HepG2 (cell line): ENCODE results near the gene FER1L5. TPM values are rescaled to one million over a fixed set of nuclear protein-coding genes. Genes with fewer than 3 reads are reported as not detected.

Source experiments
- FOXJ3 ChIP-seq: sonication (generic); formaldehyde crosslinking; IDR thresholded peaks from 2 replicates; pipeline ENCODE4 v1.4.0; 2020; ENCODE audit warnings: missing genetic modification reagents, mild to moderate bottlenecking, borderline replicate concordance
- HIVEP1 ChIP-seq: sonication (generic); formaldehyde crosslinking; IDR thresholded peaks from 2 replicates; pipeline ENCODE4 v1.4.0; 2020; ENCODE audit warnings: mild to moderate bottlenecking, missing genetic modification reagents
- MIER3 ChIP-seq: IDR thresholded peaks from 2 replicates; pipeline ENCODE4 v1.6.1; 2016; ENCODE audit warnings: missing compliant biosample characterization, borderline replicate concordance
- SMC3 ChIP-seq: IDR thresholded peaks from 2 replicates; pipeline ENCODE4 v1.6.1; 2011; ENCODE audit warnings: low read length, improper control_type of control experiment
- TBL1XR1 ChIP-seq: fragments of 150-350 bp; IDR thresholded peaks from 2 replicates; pipeline ENCODE4 v1.6.1; 2014; ENCODE audit warnings: borderline replicate concordance, low read length; ENCODE audit not compliant: partially characterized antibody
- WIZ ChIP-seq: sonication (generic); formaldehyde crosslinking; IDR thresholded peaks from 2 replicates; pipeline ENCODE4 v1.5.1; 2020; ENCODE audit warnings: mild to moderate bottlenecking, missing genetic modification reagents
- ZFP41 ChIP-seq: sonication (generic); formaldehyde crosslinking; IDR thresholded peaks from 2 replicates; pipeline ENCODE4 v1.4.0; 2020; ENCODE audit warnings: mild to moderate bottlenecking, missing genetic modification reagents, borderline replicate concordance
- ZFP90 ChIP-seq: sonication (generic); formaldehyde crosslinking; IDR thresholded peaks from 2 replicates; pipeline ENCODE4 v1.8.0; 2022; ENCODE audit warnings: missing genetic modification reagents, mild to moderate bottlenecking, inconsistent platforms, borderline replicate concordance
- ZFY ChIP-seq: sonication (generic); formaldehyde crosslinking; IDR thresholded peaks from 2 replicates; pipeline ENCODE4 v1.4.0; 2020; ENCODE audit warnings: missing genetic modification reagents
- ZNF556 ChIP-seq: sonication (generic); formaldehyde crosslinking; IDR thresholded peaks from 2 replicates; pipeline ENCODE4 v1.4.0; 2020; ENCODE audit warnings: mild to moderate bottlenecking, missing genetic modification reagents, borderline replicate concordance
- ZNF562 ChIP-seq: sonication (generic); formaldehyde crosslinking; IDR thresholded peaks from 2 replicates; pipeline ENCODE4 v1.8.0; 2022; ENCODE audit warnings: missing genetic modification reagents, borderline replicate concordance
- ZNF788 ChIP-seq: sonication (generic); formaldehyde crosslinking; IDR thresholded peaks from 2 replicates; pipeline ENCODE4 v1.5.0; 2020; ENCODE audit warnings: mild to moderate bottlenecking, missing genetic modification reagents, borderline replicate concordance
- polyA plus RNA-seq, 8 experiments: library from polyadenylated mRNA; depleted of rRNA in 3 of 8; stranded (reverse) in 7 of 8; unstranded in 1 of 8; fragments of >200 nt; fragmentation: Illumina TruSeq in 4 of 8; extraction: Trizol in 4 of 8; gene quantifications; 2 replicates each; pipeline versions ENCODE4 v1.2.1 to v1.2.3, GENCODE V29; 2011 to 2016; ENCODE audit warnings: low read depth in 4 of 8, missing spikeins in 1 of 8, mixed read lengths in 1 of 8; ENCODE audit not compliant: insufficient read depth in 1 of 8
- total RNA-seq, 5 experiments: library from RNA; depleted of rRNA; stranded (reverse); fragments of >200 nt; fragmentation: Illumina TruSeq; extraction: Trizol; gene quantifications; 2 replicates each; pipeline ENCODE4 v1.2.3, GENCODE V29; 2016; ENCODE audit warnings: low read depth in 1 of 5
- TF ChIP-seq, protein P1 (sequence below): sonication (generic); formaldehyde crosslinking; IDR thresholded peaks from 2 replicates; pipeline ENCODE4 v1.5.0; 2020; ENCODE audit warnings: mild to moderate bottlenecking, missing genetic modification reagents, borderline replicate concordance
- TF ChIP-seq, protein P2 (sequence below): sonication (generic); formaldehyde crosslinking; IDR thresholded peaks from 2 replicates; pipeline ENCODE4 v1.4.0; 2020; ENCODE audit warnings: missing genetic modification reagents, mild to moderate bottlenecking, borderline replicate concordance

The FER1L5 gene
- total and polyA plus RNA-seq, 2 of the 13 experiments (the other 11 are each of a cell fraction or from before 2014, with no cell fraction given): 0.02 to 0.08 TPM

DNA sequence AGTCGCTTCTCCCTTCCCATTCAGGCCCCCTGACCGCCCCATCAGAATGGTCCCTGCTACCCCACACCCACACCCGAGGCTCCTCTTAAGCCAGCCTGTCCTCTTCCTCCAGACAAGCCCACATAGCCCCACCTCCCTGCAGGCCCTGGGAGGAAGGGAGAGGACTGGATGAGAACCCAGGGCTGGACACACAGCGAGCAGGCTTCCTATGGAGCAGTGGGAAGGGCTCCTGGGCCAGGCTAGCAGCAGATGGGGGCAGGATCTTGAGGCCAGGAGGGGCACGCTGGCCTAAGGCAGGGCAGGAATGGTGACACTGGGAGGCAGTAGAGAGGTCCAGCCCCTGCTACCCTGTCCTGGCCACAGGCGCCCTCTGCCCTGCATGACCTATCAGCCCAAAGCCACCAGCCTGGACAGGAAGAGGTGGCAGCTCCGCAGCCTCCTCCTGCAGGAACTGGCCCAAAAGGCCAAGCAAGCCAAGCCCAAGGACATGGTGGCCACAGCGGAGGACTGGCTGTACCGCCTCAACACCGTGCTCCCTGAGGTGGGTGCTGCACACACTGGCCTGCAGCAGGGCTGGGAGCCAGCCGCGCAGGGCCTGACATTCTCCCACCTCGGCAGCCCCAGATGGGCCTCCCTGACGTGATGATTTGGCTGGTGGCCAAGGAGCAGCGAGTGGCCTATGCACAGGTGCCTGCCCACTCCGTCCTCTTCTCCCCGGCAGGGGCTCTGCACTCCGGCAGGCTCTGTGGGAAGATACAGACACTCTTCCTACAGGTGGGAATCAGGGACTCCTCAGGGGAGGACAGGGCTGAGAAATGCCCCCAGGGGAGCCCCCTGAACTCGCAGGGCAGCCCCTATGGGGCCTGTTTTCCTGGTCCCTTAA lies 43.3 kb downstream of the FER1L5 start (continued):
- TF ChIP-seq, protein P1, sequence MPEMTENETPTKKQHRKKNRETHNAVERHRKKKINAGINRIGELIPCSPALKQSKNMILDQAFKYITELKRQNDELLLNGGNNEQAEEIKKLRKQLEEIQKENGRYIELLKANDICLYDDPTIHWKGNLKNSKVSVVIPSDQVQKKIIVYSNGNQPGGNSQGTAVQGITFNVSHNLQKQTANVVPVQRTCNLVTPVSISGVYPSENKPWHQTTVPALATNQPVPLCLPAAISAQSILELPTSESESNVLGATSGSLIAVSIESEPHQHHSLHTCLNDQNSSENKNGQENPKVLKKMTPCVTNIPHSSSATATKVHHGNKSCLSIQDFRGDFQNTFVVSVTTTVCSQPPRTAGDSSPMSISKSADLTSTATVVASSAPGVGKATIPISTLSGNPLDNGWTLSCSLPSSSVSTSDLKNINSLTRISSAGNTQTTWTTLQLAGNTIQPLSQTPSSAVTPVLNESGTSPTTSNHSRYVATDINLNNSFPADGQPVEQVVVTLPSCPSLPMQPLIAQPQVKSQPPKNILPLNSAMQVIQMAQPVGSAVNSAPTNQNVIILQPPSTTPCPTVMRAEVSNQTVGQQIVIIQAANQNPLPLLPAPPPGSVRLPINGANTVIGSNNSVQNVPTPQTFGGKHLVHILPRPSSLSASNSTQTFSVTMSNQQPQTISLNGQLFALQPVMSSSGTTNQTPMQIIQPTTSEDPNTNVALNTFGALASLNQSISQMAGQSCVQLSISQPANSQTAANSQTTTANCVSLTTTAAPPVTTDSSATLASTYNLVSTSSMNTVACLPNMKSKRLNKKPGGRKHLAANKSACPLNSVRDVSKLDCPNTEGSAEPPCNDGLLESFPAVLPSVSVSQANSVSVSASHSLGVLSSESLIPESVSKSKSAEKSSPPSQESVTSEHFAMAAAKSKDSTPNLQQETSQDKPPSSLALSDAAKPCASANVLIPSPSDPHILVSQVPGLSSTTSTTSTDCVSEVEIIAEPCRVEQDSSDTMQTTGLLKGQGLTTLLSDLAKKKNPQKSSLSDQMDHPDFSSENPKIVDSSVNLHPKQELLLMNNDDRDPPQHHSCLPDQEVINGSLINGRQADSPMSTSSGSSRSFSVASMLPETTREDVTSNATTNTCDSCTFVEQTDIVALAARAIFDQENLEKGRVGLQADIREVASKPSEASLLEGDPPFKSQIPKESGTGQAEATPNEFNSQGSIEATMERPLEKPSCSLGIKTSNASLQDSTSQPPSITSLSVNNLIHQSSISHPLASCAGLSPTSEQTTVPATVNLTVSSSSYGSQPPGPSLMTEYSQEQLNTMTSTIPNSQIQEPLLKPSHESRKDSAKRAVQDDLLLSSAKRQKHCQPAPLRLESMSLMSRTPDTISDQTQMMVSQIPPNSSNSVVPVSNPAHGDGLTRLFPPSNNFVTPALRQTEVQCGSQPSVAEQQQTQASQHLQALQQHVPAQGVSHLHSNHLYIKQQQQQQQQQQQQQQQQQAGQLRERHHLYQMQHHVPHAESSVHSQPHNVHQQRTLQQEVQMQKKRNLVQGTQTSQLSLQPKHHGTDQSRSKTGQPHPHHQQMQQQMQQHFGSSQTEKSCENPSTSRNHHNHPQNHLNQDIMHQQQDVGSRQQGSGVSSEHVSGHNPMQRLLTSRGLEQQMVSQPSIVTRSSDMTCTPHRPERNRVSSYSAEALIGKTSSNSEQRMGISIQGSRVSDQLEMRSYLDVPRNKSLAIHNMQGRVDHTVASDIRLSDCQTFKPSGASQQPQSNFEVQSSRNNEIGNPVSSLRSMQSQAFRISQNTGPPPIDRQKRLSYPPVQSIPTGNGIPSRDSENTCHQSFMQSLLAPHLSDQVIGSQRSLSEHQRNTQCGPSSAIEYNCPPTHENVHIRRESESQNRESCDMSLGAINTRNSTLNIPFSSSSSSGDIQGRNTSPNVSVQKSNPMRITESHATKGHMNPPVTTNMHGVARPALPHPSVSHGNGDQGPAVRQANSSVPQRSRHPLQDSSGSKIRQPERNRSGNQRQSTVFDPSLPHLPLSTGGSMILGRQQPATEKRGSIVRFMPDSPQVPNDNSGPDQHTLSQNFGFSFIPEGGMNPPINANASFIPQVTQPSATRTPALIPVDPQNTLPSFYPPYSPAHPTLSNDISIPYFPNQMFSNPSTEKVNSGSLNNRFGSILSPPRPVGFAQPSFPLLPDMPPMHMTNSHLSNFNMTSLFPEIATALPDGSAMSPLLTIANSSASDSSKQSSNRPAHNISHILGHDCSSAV (CRISPR knock-in tag): peak; percentile 96; the same call in 1 of the 2 replicates
- peak; percentile 67; the same call in 1 of the 2 replicates for TF ChIP-seq HIVEP1
- no peak; the same call in 1 of the 2 replicates for TF ChIP-seq SMC3
- no peak for TF ChIP-seq ZFP41 (CRISPR knock-in tag)
- no peak for TF ChIP-seq FOXJ3 (CRISPR knock-in tag)
- 0 out of 2 replicates have a peak, but pooled peaks have one; percentile 67 for TF ChIP-seq ZFP90
- TF ChIP-seq ZFY (CRISPR knock-in tag): peak; percentile 77
- TF ChIP-seq ZNF562: no peak
- peak; percentile 74; the same call in 1 of the 2 replicates for TF ChIP-seq ZNF788 (CRISPR knock-in tag)
- no peak for TF ChIP-seq TBL1XR1
- TF ChIP-seq, protein P2, sequence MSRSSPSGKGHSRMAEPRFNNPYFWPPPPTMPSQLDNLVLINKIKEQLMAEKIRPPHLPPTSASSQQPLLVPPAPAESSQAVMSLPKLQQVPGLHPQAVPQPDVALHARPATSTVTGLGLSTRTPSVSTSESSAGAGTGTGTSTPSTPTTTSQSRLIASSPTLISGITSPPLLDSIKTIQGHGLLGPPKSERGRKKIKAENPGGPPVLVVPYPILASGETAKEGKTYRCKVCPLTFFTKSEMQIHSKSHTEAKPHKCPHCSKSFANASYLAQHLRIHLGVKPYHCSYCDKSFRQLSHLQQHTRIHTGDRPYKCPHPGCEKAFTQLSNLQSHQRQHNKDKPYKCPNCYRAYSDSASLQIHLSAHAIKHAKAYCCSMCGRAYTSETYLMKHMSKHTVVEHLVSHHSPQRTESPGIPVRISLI (CRISPR knock-in tag): no peak
- peak; percentile 54; the same call in 1 of the 2 replicates for TF ChIP-seq MIER3 (CRISPR knock-in tag)
- 0 out of 2 replicates have a peak, but pooled peaks have one; percentile 22 for TF ChIP-seq WIZ (CRISPR knock-in tag)
- TF ChIP-seq ZNF556 (CRISPR knock-in tag): no peak; the same call in 1 of the 2 replicates
